HK-2 (cell line): ENCODE data around the gene ANAPC4.

Source experiments
- DNase-seq: peaks from one replicate; pipeline ENCODE4 v3.0.0-alpha.2; 2018; ENCODE audit not compliant: unreplicated experiment

Gene ANAPC4

DNA sequence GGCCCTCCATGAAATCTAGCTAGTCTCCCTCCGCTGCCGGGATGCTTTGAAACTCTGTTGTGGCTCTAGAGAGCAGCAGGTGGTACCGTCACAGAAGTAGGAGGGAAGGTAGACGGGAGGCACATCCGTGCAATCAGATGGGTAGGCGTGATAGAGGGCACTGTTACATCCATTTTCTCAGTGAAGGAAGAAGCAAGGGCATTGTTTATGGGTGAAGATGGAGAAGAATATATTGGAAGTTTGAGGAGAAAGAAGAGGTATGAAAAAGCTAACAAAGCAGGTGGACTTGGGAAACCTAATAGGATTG lies 1.3 kb downstream of the ANAPC4 start:
- DNase-seq, result no peak

DNA sequence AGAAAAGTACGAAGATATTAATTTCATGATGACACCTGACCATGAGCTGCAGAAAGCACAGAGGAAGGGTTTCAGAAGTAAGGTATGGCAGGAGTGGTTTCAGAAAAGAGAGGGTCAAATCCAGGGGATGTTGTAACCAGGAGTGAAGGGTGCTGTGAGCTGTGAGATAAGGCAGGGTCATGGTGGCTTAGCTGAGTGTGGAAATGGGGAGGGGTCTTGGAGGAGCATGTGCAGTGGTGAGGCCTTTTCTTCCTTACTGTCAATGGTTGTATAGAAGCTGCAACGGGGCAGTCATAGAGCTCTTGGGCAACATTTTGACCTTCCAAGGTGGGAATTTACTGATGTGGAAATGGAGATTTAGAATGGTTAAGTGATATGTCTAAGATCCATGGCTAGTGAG lies 2.5 kb downstream of the ANAPC4 start:
- DNase-seq, result no peak

DNA sequence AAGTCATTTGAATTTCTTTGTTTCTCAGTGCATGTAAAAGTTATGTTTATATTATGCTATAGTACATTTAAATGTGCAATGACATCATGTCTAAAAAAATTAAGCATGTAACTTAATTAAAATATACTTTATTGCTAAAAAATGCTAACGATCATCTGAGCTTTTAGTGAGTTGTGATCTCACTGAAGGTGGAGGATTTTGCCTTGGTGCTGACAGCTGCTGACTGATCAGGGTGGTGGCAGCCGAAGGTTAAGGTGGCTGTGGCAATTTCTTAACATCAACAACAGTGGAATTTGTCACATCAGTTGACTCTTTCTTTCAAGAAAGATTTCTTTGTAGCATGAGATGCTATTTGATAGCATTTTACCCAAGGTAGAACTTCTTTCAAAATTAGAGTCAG lies 6.6 kb downstream of the ANAPC4 start:
- DNase-seq, result no peak

DNA sequence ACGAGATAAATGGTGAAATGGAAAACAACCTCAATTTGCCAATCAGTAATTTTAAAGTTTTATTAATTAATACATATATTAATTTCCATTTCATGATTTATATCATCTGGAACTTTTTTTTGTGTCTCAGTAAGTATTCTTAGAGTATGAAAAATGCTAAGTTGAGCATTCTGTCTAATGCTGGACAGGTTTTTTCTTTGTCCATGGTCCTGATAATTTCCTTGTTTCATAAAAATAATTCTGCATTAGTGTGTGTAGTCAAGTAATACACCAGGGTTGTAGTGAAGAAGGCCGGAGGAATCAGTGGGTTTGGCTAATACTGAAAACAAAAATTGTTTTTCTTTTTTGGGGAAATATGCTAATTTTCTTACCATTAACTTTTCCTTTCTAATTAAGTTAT lies 9.9 kb downstream of the ANAPC4 start:
- DNase-seq, result no peak

DNA sequence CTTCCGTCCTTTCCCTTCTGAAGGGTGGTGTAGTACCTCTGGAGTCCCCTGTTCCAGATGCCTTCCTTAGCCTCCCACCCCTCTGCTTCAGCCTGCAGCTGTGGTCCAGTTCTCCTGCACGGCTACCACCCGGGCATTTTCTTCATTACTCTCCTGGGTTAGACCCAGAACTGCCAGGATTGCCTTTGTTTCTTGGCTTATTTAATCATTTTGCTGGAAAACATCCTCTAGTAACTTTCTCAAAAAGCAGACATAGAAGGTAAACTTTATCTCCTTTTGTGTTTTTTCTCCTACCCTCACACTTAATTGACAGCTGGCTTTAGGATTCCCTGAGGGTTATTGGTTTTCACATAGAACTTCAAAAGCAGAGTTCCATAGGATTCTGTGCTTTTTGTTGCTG lies 20.2 kb downstream of the ANAPC4 start:
- no peak for DNase-seq

DNA sequence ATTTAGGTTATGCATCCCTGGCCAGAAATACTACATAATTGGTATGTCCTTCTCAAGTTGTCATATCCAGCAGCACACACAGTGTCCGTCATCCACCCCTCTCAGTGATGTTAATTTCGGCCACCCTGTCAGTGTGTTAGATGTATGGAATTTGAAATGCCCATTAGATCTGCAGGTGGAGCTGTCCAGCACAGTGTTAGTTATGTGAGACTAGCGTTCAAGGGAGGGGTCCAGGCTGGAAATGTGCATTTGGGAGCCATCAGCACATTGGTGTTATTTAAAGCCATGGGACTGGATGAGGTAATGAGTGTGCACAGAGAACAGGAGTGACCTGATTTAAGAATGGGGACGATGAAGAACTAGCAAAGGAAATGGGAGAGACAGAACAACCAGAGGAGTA lies 22.4 kb downstream of the ANAPC4 start:
- DNase-seq, result no peak

DNA sequence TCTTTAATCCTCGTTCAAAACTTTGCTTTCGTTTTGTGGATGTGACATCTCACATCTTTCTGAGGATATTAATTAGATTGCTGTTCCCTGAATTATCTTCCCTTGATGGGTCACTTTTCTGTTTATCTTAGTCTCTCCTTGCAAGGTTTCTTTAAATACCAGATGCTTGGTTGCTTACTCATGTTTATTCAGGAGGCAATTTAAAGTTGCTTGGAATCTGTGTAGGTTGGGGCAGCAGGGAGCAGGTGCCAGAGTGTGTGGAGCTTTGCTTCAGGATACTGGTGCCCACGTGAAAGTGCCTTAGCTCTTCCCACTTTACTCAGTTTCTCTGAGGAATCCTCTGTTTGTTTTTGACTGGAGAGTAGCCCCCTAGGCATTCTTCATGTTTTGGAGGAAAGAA lies 24.0 kb downstream of the ANAPC4 start:
- no peak for DNase-seq

DNA sequence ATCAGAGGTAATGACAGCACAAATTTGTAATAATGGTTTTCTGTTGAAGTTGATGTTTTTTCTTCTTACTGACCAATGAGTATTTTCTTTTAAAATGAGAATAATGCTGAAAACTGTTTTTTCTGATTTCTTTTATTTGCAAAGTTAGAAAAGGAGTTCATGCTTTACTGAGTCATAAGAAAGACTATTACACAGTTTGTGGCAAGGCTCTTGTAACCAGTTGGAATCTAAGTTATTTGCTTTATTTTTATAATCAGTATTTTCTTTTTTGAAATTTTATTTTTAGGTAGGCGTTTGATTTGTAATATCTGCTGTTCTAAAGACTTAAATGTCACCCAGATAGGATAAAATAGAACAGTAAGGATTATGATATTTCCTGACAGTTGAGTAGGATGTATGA lies 25.5 kb downstream of the ANAPC4 start:
- no peak for DNase-seq

DNA sequence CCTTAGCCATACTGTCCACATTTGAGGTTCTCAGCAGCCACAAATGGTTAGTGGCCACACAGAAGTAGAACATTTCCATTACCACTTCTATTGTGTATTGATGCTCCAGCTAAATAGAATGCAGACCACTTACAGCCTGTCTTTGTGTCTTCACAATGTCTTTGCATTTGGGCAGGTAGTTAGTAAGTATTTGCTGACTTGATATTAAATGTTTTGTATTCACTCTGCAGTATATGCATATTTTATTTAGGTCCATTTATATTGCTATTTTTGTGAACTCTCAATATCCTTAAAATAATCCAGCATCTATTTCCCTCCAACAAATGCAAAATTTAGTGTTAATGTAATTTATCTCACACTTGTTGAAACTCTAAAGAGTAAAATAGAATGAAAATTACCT lies 26.6 kb downstream of the ANAPC4 start:
- DNase-seq, result no peak

DNA sequence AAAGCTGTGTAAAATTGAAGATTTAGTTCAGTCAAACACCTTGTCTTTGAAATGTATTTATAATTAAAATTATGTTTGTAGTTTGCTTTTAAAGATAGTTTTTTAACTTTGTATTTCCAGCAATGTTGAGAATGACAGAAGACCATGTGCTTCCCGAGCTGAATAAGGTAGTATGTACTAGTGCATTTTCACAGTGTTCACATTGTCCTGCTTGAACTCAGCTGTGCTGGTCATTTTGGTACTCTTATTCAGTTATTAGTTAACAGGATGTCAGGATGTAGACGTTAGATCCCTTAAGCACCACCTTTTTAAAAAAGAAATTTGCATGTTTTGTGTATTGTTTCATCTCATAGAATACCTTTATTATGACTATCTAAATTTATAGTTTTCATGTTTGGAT lies 28.4 kb downstream of the ANAPC4 start:
- DNase-seq, result no peak

DNA sequence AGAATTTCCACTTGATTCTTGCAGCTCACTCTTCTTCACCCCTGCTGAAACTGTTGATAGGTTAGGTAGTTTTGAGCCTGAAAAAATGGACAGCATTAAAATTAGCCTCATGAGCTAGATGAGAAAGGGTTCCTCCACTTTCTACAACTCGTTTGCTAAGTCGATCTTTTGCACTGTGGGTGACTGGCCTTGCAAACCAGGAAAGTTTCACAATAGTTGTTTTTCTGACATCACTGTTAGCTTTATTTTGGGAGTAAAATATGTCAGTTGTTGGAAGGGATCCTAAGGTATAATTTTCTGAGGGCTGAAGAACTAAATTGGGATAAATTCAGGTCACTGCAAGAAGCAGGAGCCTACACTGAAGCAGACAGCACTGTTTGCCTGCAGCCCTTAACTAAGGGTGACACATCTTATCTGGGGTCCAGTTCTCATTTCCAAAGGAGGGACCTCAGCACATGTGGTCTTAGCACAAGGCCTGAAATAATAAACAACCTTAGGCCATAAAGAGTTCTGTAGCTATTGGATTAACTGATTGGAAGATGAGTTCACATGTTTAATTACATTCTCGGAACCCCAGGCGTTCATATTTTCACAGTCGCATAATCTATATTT lies 29.1 kb downstream of the ANAPC4 start:
- no peak for DNase-seq

DNA sequence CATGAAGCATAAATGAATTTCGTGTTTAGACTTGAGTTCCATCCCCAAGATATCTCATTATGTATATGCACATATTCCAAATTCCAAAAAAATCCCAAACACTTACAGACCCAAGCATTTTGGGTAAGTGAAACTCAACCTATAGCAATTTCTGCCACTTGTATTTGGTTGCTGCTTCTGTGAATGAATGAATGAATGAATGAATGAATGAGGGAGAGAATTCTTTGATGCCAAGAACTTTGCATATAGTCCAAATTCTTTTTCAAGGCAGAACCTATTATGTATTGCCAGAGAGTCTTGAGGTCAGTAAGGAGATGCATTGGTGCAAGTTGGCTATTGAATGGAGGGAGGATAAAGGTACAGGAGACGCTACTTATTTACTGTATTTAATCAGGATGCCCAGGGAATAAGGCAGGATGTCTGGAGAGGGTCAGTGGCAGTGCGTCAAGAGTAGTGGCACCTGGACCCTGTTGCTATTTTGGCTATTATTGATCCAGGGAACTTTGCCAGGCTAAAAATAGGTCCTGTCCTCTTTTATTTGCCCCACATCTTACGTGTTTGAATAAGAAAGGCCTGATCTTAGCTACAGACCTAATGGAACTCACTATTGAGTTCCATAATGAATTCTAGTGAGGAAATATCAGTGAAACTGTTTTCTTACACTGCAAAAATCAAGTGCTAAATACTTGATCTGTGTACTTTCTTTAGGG lies 33.9 kb downstream of the ANAPC4 start:
- no peak for DNase-seq

DNA sequence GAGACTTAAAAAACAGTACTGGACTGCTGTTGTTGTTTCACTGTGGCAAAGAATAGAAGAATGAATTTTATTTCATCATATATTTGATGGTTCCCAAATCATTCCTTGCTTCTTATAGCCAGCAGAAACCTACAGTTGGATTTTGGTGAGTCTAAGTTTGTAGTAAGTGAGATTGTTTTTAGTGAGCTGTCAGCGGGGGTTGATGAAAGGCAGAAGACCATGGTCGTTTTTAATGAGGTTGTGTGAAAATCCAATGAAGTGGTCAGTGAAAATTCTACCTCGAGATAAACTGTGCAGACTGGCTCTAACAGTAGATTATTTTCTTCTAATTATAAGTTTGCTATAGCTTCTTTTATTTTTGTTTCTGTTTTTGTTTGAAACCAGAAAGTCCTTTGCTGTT lies 36.2 kb downstream of the ANAPC4 start:
- DNase-seq, result no peak

DNA sequence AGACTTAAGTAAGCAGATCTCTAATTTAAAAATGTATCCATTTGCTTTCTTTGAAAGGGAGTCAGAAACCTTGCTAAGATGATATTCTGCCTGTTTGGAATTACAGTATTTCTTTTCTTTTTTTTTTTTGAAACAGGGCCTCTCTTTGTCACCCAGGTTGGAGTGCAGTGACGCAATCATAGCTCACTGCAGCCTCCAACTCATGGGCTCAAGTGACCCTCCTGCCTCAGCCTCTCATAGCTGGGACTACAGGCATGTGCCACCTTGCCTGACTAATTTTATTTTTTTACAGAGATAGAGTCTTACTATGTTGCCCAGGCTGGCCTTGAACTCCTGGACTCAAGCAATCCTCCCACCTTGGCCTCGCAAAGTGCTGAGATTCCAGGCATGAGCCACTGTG lies 40.0 kb downstream of the ANAPC4 start:
- no peak for DNase-seq

DNA sequence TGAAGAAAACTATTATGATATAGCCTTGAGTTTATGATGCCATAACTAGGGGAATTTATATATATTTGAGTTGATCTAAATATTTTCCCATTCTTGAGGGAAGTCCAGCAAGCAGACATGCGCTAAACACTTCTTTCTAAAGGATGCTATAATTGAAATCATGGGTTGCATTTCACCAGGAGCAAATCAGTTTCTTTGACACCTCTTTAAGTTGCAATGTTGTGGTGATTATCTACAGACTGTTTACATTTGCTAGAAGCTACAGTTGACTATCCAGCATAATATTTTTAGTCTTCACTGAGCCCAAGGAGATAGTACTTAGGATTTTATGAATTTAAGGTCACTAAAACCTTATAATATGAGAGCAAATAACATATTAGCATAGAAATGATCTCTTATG lies 43.9 kb downstream of the ANAPC4 start:
- DNase-seq, result no peak

DNA sequence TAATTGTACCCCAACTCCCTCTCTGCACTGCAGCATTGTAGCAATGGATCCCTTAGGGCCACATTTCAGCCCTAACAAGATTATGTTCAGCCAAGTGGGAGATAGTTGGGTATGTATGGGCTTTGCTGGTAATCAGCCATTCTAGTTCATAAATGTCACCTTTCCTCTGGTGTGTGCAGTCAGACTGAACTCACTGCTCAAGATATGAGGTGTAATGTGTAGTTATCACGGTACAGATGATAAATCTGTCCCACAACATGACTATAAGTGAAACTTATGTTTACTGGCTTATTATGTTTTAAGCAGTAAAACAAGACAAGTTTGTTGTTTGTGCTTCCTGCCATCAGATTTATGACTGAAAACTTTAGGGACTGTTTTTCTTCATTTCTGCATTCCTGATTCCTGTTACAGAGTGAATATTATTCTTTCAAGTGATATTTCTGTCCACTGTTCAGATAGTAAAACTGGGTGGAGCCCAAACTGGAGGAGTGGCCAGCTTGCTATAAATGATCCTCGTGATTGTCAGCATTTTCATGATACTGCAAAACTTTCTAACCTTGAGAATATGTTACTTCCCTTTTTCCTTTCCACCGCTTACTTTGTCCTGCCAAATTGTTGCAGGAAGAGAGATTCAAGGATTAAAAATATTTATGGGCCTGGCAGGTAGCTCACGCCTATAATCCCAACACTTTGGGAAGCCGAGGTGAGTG lies 44.9 kb downstream of the ANAPC4 start:
- DNase-seq, result no peak

DNA sequence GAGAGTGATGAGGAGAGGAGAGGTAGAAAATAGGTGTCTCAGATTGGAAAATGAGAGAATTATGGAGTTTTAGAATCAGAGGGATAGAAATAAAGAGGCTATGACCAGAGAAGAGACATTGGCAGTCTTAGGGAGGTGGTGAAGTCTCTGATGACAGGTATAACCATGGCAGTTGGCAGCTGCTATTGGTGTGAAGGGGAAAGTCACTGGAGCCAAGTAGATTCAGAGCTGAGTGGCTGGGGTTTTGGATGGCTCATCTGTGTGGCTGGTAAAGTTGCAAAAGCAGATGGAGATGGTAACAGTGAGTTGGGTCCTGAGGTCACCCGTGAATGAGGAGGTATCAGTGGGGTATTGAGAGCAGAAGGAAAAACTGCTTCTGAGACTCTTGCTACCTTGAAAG lies 46.5 kb downstream of the ANAPC4 start:
- no peak for DNase-seq

DNA sequence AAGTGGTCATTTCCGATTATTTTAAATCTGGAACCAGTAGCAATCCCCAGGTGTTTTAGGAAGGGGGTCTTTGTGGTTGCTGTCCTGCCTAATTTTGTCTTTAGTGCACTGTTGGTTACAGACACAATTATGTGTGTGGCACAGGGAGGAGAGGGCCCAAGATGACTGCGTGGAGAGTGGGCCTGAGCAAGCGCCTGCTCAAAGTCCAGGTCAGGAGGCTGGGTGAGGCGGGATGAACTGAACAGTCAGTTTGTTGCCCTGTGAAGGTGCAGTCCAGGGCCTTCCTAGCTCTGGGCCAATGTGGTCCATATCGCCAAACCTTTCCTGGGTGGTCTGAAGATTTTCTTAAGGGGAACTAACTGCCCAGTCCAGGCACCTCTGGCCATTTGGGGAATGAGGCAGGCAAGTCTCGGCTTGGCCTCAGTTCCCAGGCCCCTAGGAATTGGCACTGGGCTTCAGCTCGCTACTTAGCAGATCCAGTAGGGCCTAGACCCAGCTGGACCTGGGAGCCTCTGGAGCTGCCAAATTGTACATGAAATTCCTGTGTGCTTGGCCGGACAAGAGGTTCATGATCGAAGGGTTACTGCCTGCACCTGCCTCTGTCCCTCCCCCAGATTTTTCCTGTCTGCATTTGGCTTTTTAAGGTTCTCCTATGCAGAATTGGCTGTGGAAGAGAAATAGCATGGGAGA lies 47.6 kb downstream of the ANAPC4 start:
- no peak for DNase-seq

DNA sequence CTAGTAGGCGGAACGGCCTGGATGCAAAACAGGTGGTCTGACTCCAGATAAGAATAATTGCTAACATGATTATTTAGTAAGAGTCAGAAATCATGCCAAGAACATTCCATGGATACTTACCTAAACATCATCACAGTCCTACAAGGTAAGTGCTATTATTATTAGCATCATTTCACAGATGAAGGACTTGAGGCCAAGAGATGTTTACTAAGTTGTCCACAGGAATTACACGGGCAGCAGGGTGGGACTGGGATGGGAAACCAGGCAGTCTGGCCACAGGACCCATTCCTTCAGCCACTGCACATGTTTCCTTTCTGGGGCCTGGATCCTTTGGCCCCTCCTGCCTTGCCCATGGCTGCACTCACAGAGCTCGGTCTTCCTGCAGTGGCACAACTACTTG lies 48.3 kb downstream of the ANAPC4 start:
- DNase-seq, result no peak

DNA sequence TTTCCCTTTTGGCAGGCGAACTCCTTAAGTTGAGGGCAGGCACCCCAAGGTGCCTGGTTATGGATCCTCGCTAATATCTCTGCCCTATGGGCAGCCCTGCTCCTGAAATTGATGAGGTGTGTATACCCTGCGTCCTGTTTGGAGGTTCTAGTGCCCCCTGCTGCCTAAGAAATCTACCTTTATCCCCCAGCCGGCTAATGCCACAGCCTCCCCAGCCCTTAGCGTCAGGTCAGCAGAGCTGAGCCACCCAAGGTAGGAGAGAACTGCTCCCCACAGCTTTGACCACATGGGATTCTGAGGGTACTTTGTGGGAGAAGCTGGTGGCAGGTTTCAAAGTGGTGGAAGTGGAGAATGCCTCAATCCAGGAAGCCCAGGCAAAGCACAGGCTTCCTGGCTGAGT lies 50.8 kb downstream of the ANAPC4 start:
- no peak for DNase-seq

DNA sequence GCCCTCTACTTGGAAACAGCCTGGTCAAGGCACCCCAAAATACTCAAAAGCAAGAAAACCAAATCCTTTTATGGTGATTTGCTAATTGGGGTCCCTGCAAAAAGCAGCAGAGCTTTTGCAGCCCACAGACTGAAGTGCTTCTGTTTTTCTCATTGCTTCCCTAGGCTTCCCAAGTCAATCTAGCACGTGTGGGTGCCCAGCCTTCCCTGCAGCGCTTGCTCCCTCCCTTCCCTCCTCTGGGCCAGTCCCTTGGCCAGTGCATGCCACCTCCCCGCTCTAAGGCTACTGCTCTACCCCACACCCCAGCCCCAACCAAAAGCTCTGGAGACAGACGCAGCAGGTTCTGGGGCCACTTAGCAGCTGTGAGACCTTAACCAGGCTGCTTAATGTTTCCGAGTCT lies 53.6 kb downstream of the ANAPC4 start:
- DNase-seq, result no peak

DNA sequence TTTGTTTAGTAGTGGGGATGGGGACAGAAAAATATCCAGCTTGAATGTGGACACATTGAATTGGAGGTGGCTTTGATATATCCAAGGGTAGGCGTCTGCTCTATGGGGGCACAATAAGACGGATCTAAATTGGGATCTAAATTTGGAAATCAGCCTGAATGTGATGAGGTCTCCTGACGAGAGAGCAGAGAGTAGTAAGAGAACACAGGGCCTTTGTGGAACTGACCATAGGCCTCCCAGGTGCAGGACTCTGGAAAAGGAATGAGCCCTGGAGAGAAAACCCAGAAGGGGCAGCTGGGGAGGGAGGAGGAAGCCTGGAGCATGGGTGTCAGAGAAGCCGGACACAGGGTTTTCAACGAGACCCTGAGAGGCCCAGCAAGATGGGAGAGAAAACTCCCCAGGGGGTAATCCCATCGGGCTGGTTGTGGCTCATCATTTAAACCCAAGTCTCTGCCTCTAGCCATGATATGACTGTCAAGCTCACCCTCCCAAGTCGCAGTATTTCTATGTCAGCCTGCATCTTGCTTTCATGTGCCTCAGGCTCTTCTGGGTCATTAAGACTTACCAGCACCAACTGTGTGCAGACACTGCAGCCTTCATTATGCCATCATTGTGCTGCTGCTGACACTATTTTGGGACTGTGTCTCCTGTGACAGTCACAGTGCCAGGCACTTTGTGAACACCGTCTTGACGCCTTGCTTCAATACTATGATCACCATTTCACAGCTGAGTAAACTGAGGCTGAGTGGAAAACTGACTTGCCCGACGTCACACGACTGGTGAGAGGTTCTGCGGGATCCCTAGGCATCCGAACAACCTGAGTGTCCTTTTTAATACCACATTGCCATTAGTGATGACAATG lies 57.1 kb downstream of the ANAPC4 start:
- DNase-seq, result no peak
